ENCODE measurements around the gene GABPB2. TPM values are rescaled to one million over a fixed set of nuclear protein-coding genes. Genes with fewer than 3 reads are reported as not detected.

The GABPB2 gene
- total and polyA plus RNA-seq, 4 donors = 0.94 to 13.3 (median 4.4) TPM

DNA sequence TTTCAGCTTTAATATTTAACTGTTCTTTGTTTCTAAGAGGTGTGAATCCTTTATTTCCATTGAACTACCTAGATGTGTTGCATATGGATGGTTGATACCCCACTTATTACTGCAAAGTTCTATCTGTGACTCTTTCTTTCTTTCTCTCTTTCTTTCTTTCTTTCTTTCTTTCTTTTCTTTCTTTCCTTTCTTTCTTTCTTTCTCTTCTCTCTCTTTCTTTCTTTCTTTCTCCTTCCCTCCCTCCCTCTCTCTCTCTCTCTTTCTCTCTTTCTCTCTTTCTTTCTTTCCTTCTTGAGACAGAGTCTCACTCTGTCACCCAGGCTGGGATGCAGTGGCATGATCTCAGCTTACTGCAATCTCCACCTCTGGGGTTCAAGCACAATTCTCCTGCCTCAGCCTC is 34.1 kb downstream of the GABPB2 start:
- DNase-seq (ENCODE audit: low spot score) = no peak
- H3K4me1 ChIP-seq (ENCODE audit: control insufficient read depth in 4 of 4, insufficient read depth in 4 of 4, low read length in 3 of 4) = no peaks in the 10 kb centered on the region
- TF ChIP-seq RAD21 (IDR thresholded peaks at IDR 0.05) = no peak
- TF ChIP-seq FOXA2 (IDR thresholded peaks at IDR 0.05) = no peak
- TF ChIP-seq ATF3 (IDR thresholded peaks at IDR 0.05) = no peak
- TF ChIP-seq RXRA (IDR thresholded peaks at IDR 0.05) = no peak
- TF ChIP-seq TAF1 (conservative IDR thresholded peaks at IDR 0.05) = no peak
- no peak for TF ChIP-seq SP1 (IDR thresholded peaks at IDR 0.05)
- no peaks in the 10 kb centered on the region for H3K9me3 ChIP-seq (ENCODE audit: control insufficient read depth in 4 of 4, low read length in 3 of 4)
- H3K9ac ChIP-seq (ENCODE audit: low read depth in 1 of 2, low read length in 2 of 2) = no peak overlapping the region
- H3K27me3 ChIP-seq (ENCODE audit: control insufficient read depth in 4 of 4, insufficient read depth in 4 of 4, low read length in 3 of 4) = no peaks in the 10 kb centered on the region
- peaks cover 0 to 13% (median 9%) of the 10 kb centered on the region in 4 donors for H3K36me3 ChIP-seq (ENCODE audit: control insufficient read depth in 4 of 4, insufficient read depth in 3 of 4, low read depth in 1 of 4, low read length in 3 of 4)
- no peak overlapping the region for H3K4me3 ChIP-seq (ENCODE audit: low read depth in 1 of 3, low read length in 3 of 3)
- no peak overlapping the region for H3K27ac ChIP-seq (ENCODE audit: low read depth in 1 of 2, low read length in 2 of 2)

GRCh38 chr1:151106894-151107293 is 36.3 kb downstream of the GABPB2 start:
- TF ChIP-seq YY1 (IDR thresholded peaks at IDR 0.05) (no peak), NR2F2 (IDR thresholded peaks at IDR 0.05) (no peak)
- H3K4me1 ChIP-seq (ENCODE audit: control insufficient read depth in 4 of 4, insufficient read depth in 4 of 4, low read length in 3 of 4) = no peaks in the 10 kb centered on the region
- no peaks in the 10 kb centered on the region for H3K27me3 ChIP-seq (ENCODE audit: control insufficient read depth in 4 of 4, insufficient read depth in 4 of 4, low read length in 3 of 4)
- no peaks in the 10 kb centered on the region for H3K9me3 ChIP-seq (ENCODE audit: control insufficient read depth in 4 of 4, low read length in 3 of 4)
- H3K4me3 ChIP-seq (ENCODE audit: low read depth in 1 of 3, low read length in 3 of 3) = no peak overlapping the region
- H3K9ac ChIP-seq (ENCODE audit: low read depth in 1 of 2, low read length in 2 of 2) = no peak overlapping the region
- H3K36me3 ChIP-seq (ENCODE audit: control insufficient read depth in 4 of 4, insufficient read depth in 3 of 4, low read depth in 1 of 4, low read length in 3 of 4) = peaks cover 0 to 13% (median 9%) of the 10 kb centered on the region in 4 donors
- no peak overlapping the region for H3K27ac ChIP-seq (ENCODE audit: low read depth in 1 of 2, low read length in 2 of 2)
- 73% methylated on average over 2 of the region's 2 CpGs for WGBS
- no peak for DNase-seq (ENCODE audit: low spot score)

DNA sequence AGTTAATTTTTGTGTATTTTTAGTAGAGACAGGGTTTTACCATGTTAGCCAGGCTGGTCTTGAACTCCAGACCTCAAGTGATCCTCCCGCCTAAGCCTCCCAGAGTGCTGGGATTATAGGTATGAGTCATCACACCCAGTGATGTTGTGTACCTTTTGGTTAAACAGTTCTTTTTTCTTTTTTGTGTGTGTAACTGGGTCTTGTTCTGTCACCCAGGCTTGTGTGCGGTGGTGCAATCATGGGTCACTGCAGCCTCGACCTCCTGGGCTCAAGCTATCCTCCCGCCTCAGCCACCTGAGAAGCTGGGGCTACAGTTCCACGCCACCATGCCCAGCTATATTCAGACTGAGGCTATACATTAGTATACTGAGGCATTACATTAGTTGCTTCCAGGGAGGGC is 37.8 kb downstream of the GABPB2 start:
- no peak overlapping the region for H3K4me3 ChIP-seq (ENCODE audit: low read depth in 1 of 3, low read length in 3 of 3)
- H3K36me3 ChIP-seq (ENCODE audit: control insufficient read depth in 4 of 4, insufficient read depth in 3 of 4, low read depth in 1 of 4, low read length in 3 of 4) = peaks cover 2 to 13% (median 8%) of the 10 kb centered on the region in 4 donors
- TF ChIP-seq, protein P1, sequence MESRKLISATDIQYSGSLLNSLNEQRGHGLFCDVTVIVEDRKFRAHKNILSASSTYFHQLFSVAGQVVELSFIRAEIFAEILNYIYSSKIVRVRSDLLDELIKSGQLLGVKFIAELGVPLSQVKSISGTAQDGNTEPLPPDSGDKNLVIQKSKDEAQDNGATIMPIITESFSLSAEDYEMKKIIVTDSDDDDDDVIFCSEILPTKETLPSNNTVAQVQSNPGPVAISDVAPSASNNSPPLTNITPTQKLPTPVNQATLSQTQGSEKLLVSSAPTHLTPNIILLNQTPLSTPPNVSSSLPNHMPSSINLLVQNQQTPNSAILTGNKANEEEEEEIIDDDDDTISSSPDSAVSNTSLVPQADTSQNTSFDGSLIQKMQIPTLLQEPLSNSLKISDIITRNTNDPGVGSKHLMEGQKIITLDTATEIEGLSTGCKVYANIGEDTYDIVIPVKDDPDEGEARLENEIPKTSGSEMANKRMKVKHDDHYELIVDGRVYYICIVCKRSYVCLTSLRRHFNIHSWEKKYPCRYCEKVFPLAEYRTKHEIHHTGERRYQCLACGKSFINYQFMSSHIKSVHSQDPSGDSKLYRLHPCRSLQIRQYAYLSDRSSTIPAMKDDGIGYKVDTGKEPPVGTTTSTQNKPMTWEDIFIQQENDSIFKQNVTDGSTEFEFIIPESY (IDR thresholded peaks at IDR 0.05) = no peak
- TF ChIP-seq JUND (IDR thresholded peaks at IDR 0.05) = no peak
- no peak for TF ChIP-seq YY1 (IDR thresholded peaks at IDR 0.05)
- TF ChIP-seq FOXA1 (IDR thresholded peaks at IDR 0.05) = no peak
- TF ChIP-seq, protein P2, sequence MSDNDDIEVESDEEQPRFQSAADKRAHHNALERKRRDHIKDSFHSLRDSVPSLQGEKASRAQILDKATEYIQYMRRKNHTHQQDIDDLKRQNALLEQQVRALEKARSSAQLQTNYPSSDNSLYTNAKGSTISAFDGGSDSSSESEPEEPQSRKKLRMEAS (IDR thresholded peaks at IDR 0.05) = no peak
- TF ChIP-seq RXRA (IDR thresholded peaks at IDR 0.05) = no peak
- TF ChIP-seq HNF4A (conservative IDR thresholded peaks at IDR 0.05) = no peak
- no peak for TF ChIP-seq CTCF (IDR thresholded peaks at IDR 0.05; ENCODE audit: low read depth, low read length, missing input control)
- no peak for TF ChIP-seq GABPA (IDR thresholded peaks at IDR 0.05 in 1 of 2, conservative IDR thresholded peaks at IDR 0.05 in 1 of 2)
- TF ChIP-seq FOXA2 (IDR thresholded peaks at IDR 0.05) = no peak
- no peak for TF ChIP-seq RAD21 (IDR thresholded peaks at IDR 0.05)
- no peak for TF ChIP-seq TAF1 (conservative IDR thresholded peaks at IDR 0.05)
- no peak for TF ChIP-seq NR2F2 (IDR thresholded peaks at IDR 0.05)
- no peak for TF ChIP-seq ATF3 (IDR thresholded peaks at IDR 0.05)
- no peak for TF ChIP-seq EGR1 (IDR thresholded peaks at IDR 0.05; ENCODE audit: low read depth in 2 of 2)
- H3K9ac ChIP-seq (ENCODE audit: low read depth in 1 of 2, low read length in 2 of 2) = no peak overlapping the region
- no peaks in the 10 kb centered on the region for H3K9me3 ChIP-seq (ENCODE audit: control insufficient read depth in 4 of 4, low read length in 3 of 4)
- no peaks in the 10 kb centered on the region for H3K27me3 ChIP-seq (ENCODE audit: control insufficient read depth in 4 of 4, insufficient read depth in 4 of 4, low read length in 3 of 4)
- WGBS = 91% methylated on average over 5 of the region's 5 CpGs
- H3K27ac ChIP-seq (ENCODE audit: low read depth in 1 of 2, low read length in 2 of 2) = no peak overlapping the region
- no peaks in the 10 kb centered on the region for H3K4me1 ChIP-seq (ENCODE audit: control insufficient read depth in 4 of 4, insufficient read depth in 4 of 4, low read length in 3 of 4)
- DNase-seq (ENCODE audit: low spot score) = no peak

All from liver (tissue), 9 donors.